GM19438 (cell line): ENCODE results near the gene TMEM17.

Source experiments
- ATAC-seq: cut with Tn5 transposase; IDR thresholded peaks from one replicate; pipeline ENCODE4 v1.9.1; 2021; ENCODE audit warnings: low read depth; ENCODE audit not compliant: unreplicated experiment

Gene TMEM17

DNA sequence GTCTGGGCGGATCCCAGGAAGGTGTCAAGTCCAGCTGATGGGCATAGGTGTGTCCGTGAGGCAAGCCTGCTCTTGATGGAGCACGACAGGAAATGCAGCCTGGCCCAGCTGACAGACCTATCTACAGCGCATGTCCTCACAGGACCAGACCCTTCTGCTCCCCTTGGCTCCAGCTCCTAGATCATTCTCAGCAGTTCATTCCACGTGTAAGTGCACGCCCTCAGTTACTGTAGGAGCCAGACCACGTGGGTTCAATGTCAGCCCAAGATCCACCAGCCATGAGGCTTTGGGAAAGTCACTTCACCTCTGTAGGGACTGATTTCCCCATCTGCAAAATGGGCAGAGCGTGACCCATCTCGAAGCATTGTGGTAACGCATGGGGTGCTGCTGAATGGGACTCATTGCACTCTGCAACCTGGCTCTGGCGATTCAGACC is 47.8 kb downstream of the TMEM17 start:
- no peak for ATAC-seq

DNA sequence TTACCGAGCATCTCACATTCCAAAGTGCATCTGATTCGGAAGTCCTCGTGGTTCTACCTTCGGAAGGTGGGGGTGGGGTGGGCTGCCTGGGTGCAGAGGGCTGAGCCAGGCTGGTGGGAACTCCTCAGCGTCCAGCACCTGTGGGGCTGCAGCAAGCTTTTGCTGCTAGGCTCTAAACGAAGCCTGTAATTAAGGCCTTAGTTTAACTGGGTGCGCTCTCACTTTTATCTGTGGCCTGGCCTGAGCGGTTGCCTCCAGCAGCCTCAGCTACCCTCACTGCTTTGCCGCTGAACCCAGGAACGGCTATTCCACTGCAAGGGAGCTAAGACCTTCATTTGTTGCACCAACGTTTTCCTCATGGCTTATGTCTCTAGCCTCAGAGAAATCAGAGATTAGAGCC is 48.4 kb downstream of the TMEM17 start:
- ATAC-seq: no peak

- peak; percentile 94 for ATAC-seq
Observed at GRCh38 chr2:62456721-62457539, 49.1 kb downstream of the TMEM17 start.

GRCh38 chr2:62455957-62456692 is 49.9 kb downstream of the TMEM17 start:
- ATAC-seq: no peak

GRCh38 chr2:62453955-62454354 is 52.0 kb downstream of the TMEM17 start:
- no peak for ATAC-seq

DNA sequence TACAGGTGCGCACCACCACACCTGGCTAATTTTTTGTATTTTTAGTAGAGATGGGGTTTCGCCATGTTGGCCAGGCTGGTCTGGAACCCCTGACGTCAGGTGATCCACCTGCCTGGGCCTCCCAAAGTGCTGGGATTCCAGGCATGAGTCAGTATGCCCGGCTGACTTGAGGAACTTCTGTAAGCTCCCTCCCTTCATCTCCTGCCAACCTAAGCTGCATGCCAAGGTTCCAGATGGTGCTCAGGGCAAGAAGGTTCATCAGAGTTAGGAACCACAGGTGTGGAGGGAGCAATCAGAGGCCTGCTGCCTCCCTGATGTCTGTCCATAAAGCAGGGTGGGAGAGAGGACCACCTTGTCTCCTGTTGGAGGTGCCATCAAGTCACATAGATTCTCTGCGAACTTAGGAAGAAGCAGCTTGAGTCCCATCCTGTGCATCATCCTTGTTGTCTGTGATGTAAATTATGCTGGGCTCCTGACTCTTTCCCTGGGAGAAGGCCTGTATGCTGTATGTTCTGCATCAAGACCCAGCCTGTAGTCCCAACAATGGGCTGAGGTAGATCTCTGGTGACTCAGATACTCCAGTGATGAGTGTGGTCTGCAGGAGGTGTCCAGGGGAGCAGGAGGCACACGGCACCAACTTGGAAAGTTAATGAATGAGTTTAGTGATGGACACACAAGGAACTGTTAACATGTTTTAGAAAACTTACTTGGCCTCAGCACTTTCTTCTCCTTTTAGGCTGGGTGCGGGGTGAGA is 53.1 kb downstream of the TMEM17 start:
- ATAC-seq: no peak

DNA sequence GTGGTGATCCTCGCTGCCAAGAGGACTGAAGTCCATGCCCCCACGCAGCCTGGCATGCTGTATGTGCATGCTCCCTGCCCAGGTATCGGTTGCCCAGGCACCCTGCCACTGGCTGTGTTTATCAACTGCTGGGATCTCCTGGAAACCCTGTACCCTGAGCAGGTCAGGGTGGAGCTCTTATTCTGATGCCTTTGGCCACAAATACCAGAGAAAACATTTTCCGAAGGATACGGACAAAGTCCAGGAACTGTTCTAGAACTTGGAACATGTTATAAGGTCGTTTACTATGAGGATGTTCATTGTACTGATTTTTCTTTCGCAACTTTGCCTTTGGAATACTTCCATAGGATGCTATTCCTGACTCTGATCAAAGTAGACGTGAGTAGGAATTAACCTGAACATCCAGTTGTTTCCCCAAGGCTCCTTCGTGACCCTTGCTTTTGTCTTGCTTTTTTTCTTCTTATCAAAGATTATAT is 55.2 kb downstream of the TMEM17 start:
- no peak for ATAC-seq
